Psoas muscle (tissue), 8 donors: ENCODE measurements around the gene NUP153. TPM values are rescaled to one million over a fixed set of nuclear protein-coding genes. Genes with fewer than 3 reads are reported as not detected.
A peak's percentile ranks its signal among the peaks of the same experiment; 100 is the strongest.

ENCODE experiments used
- ATAC-seq, 4 donors: fragments of 200-7000 bp; cut with Tn5 transposase; one replicate each; pipeline ENCODE4 v1.9.1; 2020; ENCODE audit warnings: moderate library complexity in 3 of 4, mild to moderate bottlenecking in 2 of 4
- DNase-seq, 2 donors: peaks; one replicate each; pipeline ENCODE4 v3.0.0-alpha.2; 2020
- H3K27ac ChIP-seq: fragments of 200-600 bp; one replicate; pipeline ENCODE4 v1.8.0; 2022
- H3K27me3 ChIP-seq, 3 donors: fragments of 200-600 bp in 1 of 3; one replicate each; pipeline versions ENCODE4 v1.6.1 to v1.8.0; 2013 to 2022; ENCODE audit warnings: low read length in 2 of 3, mild to moderate bottlenecking in 2 of 3, moderate library complexity in 1 of 3; ENCODE audit not compliant: insufficient read depth in 3 of 3
- H3K36me3 ChIP-seq, 2 donors: fragments of 200-600 bp in 1 of 2; one replicate each; pipeline versions ENCODE4 v1.6.1 to v1.8.0; 2013 to 2022; ENCODE audit warnings: low read depth in 1 of 2, mild to moderate bottlenecking in 1 of 2, moderate library complexity in 1 of 2; ENCODE audit not compliant: insufficient read depth in 1 of 2
- H3K4me1 ChIP-seq: fragments of 200-600 bp; one replicate; pipeline ENCODE4 v1.8.0; 2022
- H3K4me3 ChIP-seq: fragments of 200-600 bp; one replicate; pipeline ENCODE4 v1.8.0; 2022; ENCODE audit warnings: mild to moderate bottlenecking
- H3K9me3 ChIP-seq: fragments of 200-600 bp; one replicate; pipeline ENCODE4 v1.8.0; 2022
- CTCF ChIP-seq: fragments of 200-600 bp; IDR thresholded peaks from one replicate; pipeline ENCODE4 v1.8.0; 2022; ENCODE audit warnings: antibody characterized with exemption
- WGBS, 3 donors: extraction: QIAGEN DNeasy Blood & Tissue Kit; methylation state at CpG; one replicate each; pipeline versions ENCODE4 v1.1.6 to v1.1.7; 2013; 5-methylcytosine and 5-hydroxymethylcytosine counted together
- intact Hi-C, 2 donors: fragments of 100-400 bp; cut with DNase I; formaldehyde crosslinking; loops; one replicate each; pipeline versions ENCODE4 v1.11.0 to v1.14.2; 2022
- polyA plus RNA-seq, 3 donors: library from polyadenylated mRNA; stranded (reverse); fragments of 200-250 nt; gene quantifications; one replicate each; pipeline ENCODE4 v1.2.3, GENCODE V29; 2013
- total RNA-seq, 4 donors: library from RNA; stranded (reverse); fragmentation: NEBNext Ultra II Directional in 2 of 4; extraction: Animal tissue kit (Norgen Biotek cat#: 25700) in 2 of 4; gene quantifications; one replicate each; pipeline versions ENCODE4 v1.2.1 to v1.2.4, GENCODE V29; 2021 to 2023
- donor health status: healthy with polysubstance abuse.
- donor health status: DM: no; HTN: no; CAD: no; lungs with moderate emphysema.
- donor health status: Bipolar disorder and iron deficiency.
- donor health status: healthy.
- donor health status: DM: yes; HTN: yes; CAD: no.
- donor health status: DM: no; HTN: no; CAD: no.
- donor health status: DM: no; HTN: no; CAD: no.
- donor health status: DM: yes; HTN: yes; CAD: no.

The NUP153 gene
- total and polyA plus RNA-seq, 7 donors, result 12.4 to 62.1 (median 32.7) TPM

- no peak for TF ChIP-seq CTCF
- ATAC-seq (no peak), DNase-seq (no peak)
- Histone ChIP-seq H3K4me3 (no peak overlapping the region), H3K27me3 (no peaks in the 10 kb centered on the region), H3K4me1 (no peaks in the 10 kb centered on the region), H3K9me3 (no peaks in the 10 kb centered on the region), H3K36me3 (peaks cover 0 to 87% of the 10 kb centered on the region in 2 donors), H3K27ac (no peak overlapping the region)
- intact Hi-C loops, result no loop called here
- WGBS, 3 donors, result 86 to 94% (median 93%) methylated on average over 3 of the region's 3 CpGs
Observed at GRCh38 chr6:17650656-17651309, 55.9 kb downstream of the NUP153 start.

GRCh38 chr6:17648745-17649144 lies 58.0 kb downstream of the NUP153 start:
- no peaks in the 10 kb centered on the region for H3K9me3 ChIP-seq
- DNase-seq (no peak), ATAC-seq (no peak)
- 92 to 95% (median 94%) methylated on average over 3 of the region's 3 CpGs for WGBS, 3 donors
- peaks cover 0 to 94% of the 10 kb centered on the region in 2 donors for H3K36me3 ChIP-seq
- TF ChIP-seq CTCF, result no peak
- H3K4me1 ChIP-seq, result no peaks in the 10 kb centered on the region
- no peaks in the 10 kb centered on the region for H3K27me3 ChIP-seq
- no peak overlapping the region for H3K4me3 ChIP-seq
- H3K27ac ChIP-seq, result no peak overlapping the region
- intact Hi-C loops, result no loop called here

- no peak for TF ChIP-seq CTCF
- Histone ChIP-seq H3K27ac (no peak overlapping the region), H3K9me3 (no peaks in the 10 kb centered on the region), H3K4me1 (peaks cover 6% of the 10 kb centered on the region), H3K27me3 (no peaks in the 10 kb centered on the region), H3K36me3 (peaks cover 4 to 97% of the 10 kb centered on the region in 2 donors), H3K4me3 (no peak overlapping the region)
- intact Hi-C loops, result no loop called here
- whole genome bisulfite sequencing, 3 donors, result 93 to 94% (median 94%) methylated on average over 3 of the region's 3 CpGs
- DNase-seq, result no peak
- peak in 2 of 4 donors; percentile 35 to 52 for ATAC-seq
Observed at GRCh38 chr6:17640477-17640917, 66.2 kb downstream of the NUP153 start.

GRCh38 chr6:17638212-17638715 lies 68.5 kb downstream of the NUP153 start:
- DNase-seq (no peak), ATAC-seq (no peak)
- Histone ChIP-seq H3K36me3 (peaks cover 6 to 94% of the 10 kb centered on the region in 2 donors), H3K27me3 (no peaks in the 10 kb centered on the region), H3K9me3 (no peaks in the 10 kb centered on the region), H3K27ac (peak overlapping the region; percentile 3), H3K4me3 (no peak overlapping the region), H3K4me1 (peaks cover 6% of the 10 kb centered on the region)
- WGBS, 3 donors, result 45 to 51% (median 48%) methylated on average over 2 of the region's 2 CpGs
- no peak for TF ChIP-seq CTCF
- intact Hi-C loops, result loop anchor here in 1 of 2 donors (10.0 kb wide), 1 partner anchor 147 kb away; no protein-coding TSS in a partner anchor
